Prostate gland (tissue), 2 donors: ENCODE data around the gene CBR1. TPM values are rescaled to one million over a fixed set of nuclear protein-coding genes. Genes with fewer than 3 reads are reported as not detected.
A peak's percentile ranks its signal among the peaks of the same experiment; 100 is the strongest.

Experiments used
- DNase-seq: peaks from one replicate; pipeline ENCODE4 v3.0.0-alpha.2; 2019; ENCODE audit warnings: low spot score
- H3K27ac ChIP-seq, 2 donors: fragments of 200-600 bp; sonication (generic); 2 replicates each; pipeline ENCODE4 v1.5.1; 2017 to 2019
- H3K27me3 ChIP-seq: fragments of 200-600 bp; sonication (generic); replicated peaks from 2 replicates; pipeline ENCODE4 v1.5.1; 2019; ENCODE audit not compliant: insufficient read depth
- H3K36me3 ChIP-seq, 2 donors: fragments of 200-600 bp; sonication (generic); 1 replicate in 1 of 2; 2 replicates in 1 of 2; pipeline versions ENCODE4 v1.5.1 to v1.8.1; 2017 to 2019
- H3K4me1 ChIP-seq: fragments of 200-600 bp; sonication (generic); replicated peaks from 2 replicates; pipeline ENCODE4 v1.5.1; 2019
- H3K4me3 ChIP-seq, 2 donors: fragments of 200-600 bp; sonication (generic); 2 replicates each; pipeline ENCODE4 v1.5.1; 2017 to 2019
- H3K9me3 ChIP-seq: fragments of 200-600 bp; sonication (generic); 2 replicates; pipeline ENCODE4 v1.5.1; 2017
- CTCF ChIP-seq, 4 experiments: fragments of 200-600 bp in 2 of 4; fragments of 450-650 bp in 2 of 4; sonication (generic) in 2 of 4; IDR thresholded peaks; 1 replicate in 3 of 4; 2 replicates in 1 of 4; pipeline ENCODE4 v1.5.1; 2016 to 2019; ENCODE audit warnings: antibody characterized with exemption in 4 of 4, mild to moderate bottlenecking in 2 of 4, moderate library complexity in 2 of 4
- POLR2A ChIP-seq: fragments of 450-650 bp; IDR thresholded peaks from one replicate; pipeline ENCODE4 v1.6.1; 2016; ENCODE audit warnings: antibody characterized with exemption, mild to moderate bottlenecking
- POLR2AphosphoS5 ChIP-seq: sonication (generic); formaldehyde crosslinking; IDR thresholded peaks from one replicate; pipeline ENCODE4 v1.6.1; 2017; ENCODE audit warnings: antibody characterized with exemption
- WGBS: methylation state at CpG from one replicate; pipeline ENCODE4 v1.1.5; 2018; 5-methylcytosine and 5-hydroxymethylcytosine counted together
- intact Hi-C: fragments of 100-400 bp; cut with DNase I; formaldehyde crosslinking; loops from one replicate; pipeline ENCODE4 v1.14.2; 2022
- total RNA-seq, 2 donors: library from RNA; depleted of rRNA; stranded (reverse); fragments of >200 nt; gene quantifications; one replicate each; pipeline ENCODE4 v1.1.0, GENCODE V29; 2016

The CBR1 gene
- total RNA-seq, 2 donors from 2014 or later: 200 to 571 TPM

DNA sequence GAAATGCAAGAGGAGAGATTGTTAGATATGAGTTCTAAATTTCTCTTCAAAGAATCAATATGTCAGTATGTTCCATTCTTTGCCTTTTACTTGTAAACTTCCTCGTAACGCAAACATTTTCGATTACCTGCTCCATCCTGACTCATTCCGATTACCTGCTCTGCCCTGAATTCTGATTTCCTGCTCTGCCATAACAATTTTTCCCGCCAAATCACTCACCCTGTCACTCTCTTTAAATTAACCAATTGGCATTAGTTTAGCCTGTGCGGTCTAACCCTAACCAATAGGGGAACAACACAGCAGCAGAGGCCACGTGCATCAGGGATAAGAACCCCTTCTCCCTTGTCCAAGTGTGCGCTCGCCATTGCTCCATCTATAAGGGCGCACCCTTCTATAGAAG is 40.0 kb downstream of the CBR1 start:
- no peak for DNase-seq
- WGBS: 93% methylated on average over 10 of the region's 10 CpGs
- H3K4me3 ChIP-seq: no peak overlapping the region
- H3K9me3 ChIP-seq: no peaks in the 10 kb centered on the region
- no peak overlapping the region for H3K27ac ChIP-seq
- no peaks in the 10 kb centered on the region for H3K4me1 ChIP-seq
- TF ChIP-seq CTCF (IDR thresholded peaks at IDR 0.05): no peak
- no peak for TF ChIP-seq POLR2AphosphoS5
- no peak for TF ChIP-seq POLR2A
- no peaks in the 10 kb centered on the region for H3K27me3 ChIP-seq
- H3K36me3 ChIP-seq: no peaks in the 10 kb centered on the region
- intact Hi-C loops: no loop called here

GRCh38 chr21:36111238-36111637 is 41.4 kb downstream of the CBR1 start:
- H3K4me1 ChIP-seq: no peaks in the 10 kb centered on the region
- no peak overlapping the region for H3K4me3 ChIP-seq
- intact Hi-C loops: no loop called here
- H3K36me3 ChIP-seq: no peaks in the 10 kb centered on the region
- no peak overlapping the region for H3K27ac ChIP-seq
- TF ChIP-seq POLR2A: no peak
- no peak for TF ChIP-seq CTCF (IDR thresholded peaks at IDR 0.05)
- TF ChIP-seq POLR2AphosphoS5: no peak
- no peaks in the 10 kb centered on the region for H3K27me3 ChIP-seq
- DNase-seq: no peak
- H3K9me3 ChIP-seq: no peaks in the 10 kb centered on the region
- WGBS: 91% methylated on average over 8 of the region's 8 CpGs

- peak; percentile 47 for DNase-seq
- H3K27ac ChIP-seq: peak overlapping the region; percentile 30 to 72
- H3K36me3 ChIP-seq: no peaks in the 10 kb centered on the region
- H3K27me3 ChIP-seq: no peaks in the 10 kb centered on the region
- intact Hi-C loops: no loop called here
- WGBS: 61% methylated on average over 17 of the region's 17 CpGs
- H3K9me3 ChIP-seq: no peaks in the 10 kb centered on the region
- H3K4me1 ChIP-seq: no peaks in the 10 kb centered on the region
- TF ChIP-seq CTCF (IDR thresholded peaks at IDR 0.05) (no peak), POLR2A (no peak), POLR2AphosphoS5 (no peak)
- no peak overlapping the region for H3K4me3 ChIP-seq
These were observed 44.0 kb downstream of the CBR1 start for GRCh38 chr21:36113647-36114428.

DNA sequence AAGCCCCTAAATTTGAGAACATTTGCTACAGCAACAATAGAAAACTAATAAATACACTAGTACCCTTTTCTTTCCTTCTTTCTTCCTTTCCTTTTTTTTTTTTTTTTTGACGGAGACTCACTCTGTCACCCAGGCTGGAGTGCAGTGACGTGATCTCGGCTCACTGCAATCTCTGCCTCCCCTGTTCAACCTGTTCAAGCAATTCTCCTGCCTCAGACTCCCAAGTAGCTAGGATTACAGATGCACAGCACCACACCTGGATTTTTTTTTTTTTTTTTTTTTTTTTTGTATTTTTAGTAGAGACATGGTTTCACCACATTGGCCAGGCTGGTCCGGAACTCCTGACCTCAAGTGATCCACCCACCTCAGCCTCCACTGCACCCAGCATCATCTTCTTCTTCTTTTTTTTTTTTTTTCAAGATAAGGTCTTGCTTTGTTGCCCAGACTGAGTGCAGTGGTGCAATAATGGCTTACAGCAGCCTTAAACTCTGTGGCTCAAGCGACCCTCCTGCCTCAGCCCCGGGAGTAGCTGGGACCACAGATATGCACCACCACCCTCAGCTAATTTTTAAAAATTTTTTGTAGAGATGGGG is 45.4 kb downstream of the CBR1 start:
- Histone ChIP-seq H3K4me3 (no peak overlapping the region), H3K27me3 (no peaks in the 10 kb centered on the region), H3K27ac (no peak overlapping the region), H3K4me1 (no peaks in the 10 kb centered on the region), H3K36me3 (no peaks in the 10 kb centered on the region), H3K9me3 (no peaks in the 10 kb centered on the region)
- intact Hi-C loops: no loop called here
- no peak for DNase-seq
- TF ChIP-seq POLR2AphosphoS5: no peak
- TF ChIP-seq POLR2A: no peak
- no peak for TF ChIP-seq CTCF (IDR thresholded peaks at IDR 0.05)
- WGBS: 94% methylated on average over 6 of the region's 6 CpGs

- Histone ChIP-seq H3K4me3 (no peak overlapping the region), H3K9me3 (no peaks in the 10 kb centered on the region), H3K27me3 (no peaks in the 10 kb centered on the region), H3K27ac (peak overlapping the region; percentile 36 to 51), H3K4me1 (no peaks in the 10 kb centered on the region), H3K36me3 (no peaks in the 10 kb centered on the region)
- 69% methylated on average over 2 of the region's 2 CpGs for WGBS
- TF ChIP-seq POLR2AphosphoS5 (peak; percentile 77), CTCF (IDR thresholded peaks at IDR 0.05) (no peak)
- intact Hi-C loops: no loop called here
- DNase-seq: no peak
These were observed 47.5 kb downstream of the CBR1 start for GRCh38 chr21:36117286-36117741.
